ENCODE results near the gene EIF4E2.

EIF4E2 gene

GRCh38 chr2:232573042-232573441, 22.6 kb downstream of the EIF4E2 start (continued):
- TF ChIP-seq, protein P1, sequence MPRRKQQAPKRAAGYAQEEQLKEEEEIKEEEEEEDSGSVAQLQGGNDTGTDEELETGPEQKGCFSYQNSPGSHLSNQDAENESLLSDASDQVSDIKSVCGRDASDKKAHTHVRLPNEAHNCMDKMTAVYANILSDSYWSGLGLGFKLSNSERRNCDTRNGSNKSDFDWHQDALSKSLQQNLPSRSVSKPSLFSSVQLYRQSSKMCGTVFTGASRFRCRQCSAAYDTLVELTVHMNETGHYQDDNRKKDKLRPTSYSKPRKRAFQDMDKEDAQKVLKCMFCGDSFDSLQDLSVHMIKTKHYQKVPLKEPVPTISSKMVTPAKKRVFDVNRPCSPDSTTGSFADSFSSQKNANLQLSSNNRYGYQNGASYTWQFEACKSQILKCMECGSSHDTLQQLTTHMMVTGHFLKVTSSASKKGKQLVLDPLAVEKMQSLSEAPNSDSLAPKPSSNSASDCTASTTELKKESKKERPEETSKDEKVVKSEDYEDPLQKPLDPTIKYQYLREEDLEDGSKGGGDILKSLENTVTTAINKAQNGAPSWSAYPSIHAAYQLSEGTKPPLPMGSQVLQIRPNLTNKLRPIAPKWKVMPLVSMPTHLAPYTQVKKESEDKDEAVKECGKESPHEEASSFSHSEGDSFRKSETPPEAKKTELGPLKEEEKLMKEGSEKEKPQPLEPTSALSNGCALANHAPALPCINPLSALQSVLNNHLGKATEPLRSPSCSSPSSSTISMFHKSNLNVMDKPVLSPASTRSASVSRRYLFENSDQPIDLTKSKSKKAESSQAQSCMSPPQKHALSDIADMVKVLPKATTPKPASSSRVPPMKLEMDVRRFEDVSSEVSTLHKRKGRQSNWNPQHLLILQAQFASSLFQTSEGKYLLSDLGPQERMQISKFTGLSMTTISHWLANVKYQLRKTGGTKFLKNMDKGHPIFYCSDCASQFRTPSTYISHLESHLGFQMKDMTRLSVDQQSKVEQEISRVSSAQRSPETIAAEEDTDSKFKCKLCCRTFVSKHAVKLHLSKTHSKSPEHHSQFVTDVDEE (CRISPR knock-in tag; IDR thresholded peaks at IDR 0.05) = no peak
- no peak for TF ChIP-seq CSRNP3 (CRISPR knock-in tag; IDR thresholded peaks at IDR 0.05)
- no peak for TF ChIP-seq ESRRG (CRISPR knock-in tag; IDR thresholded peaks at IDR 0.05)
- TF ChIP-seq PPARA (CRISPR knock-in tag; IDR thresholded peaks at IDR 0.05; ENCODE audit: borderline replicate concordance) = no peak
- no peak for TF ChIP-seq ISL1 (CRISPR knock-in tag; IDR thresholded peaks at IDR 0.05)
- no peak for TF ChIP-seq RARB (CRISPR knock-in tag; IDR thresholded peaks at IDR 0.05)
- TF ChIP-seq ZFP3 (CRISPR knock-in tag; IDR thresholded peaks at IDR 0.05) = no peak
- TF ChIP-seq TCF4 (CRISPR knock-in tag; IDR thresholded peaks at IDR 0.05; ENCODE audit: borderline replicate concordance) = no peak
- no peak for TF ChIP-seq TOX (CRISPR knock-in tag; IDR thresholded peaks at IDR 0.05; ENCODE audit: borderline replicate concordance)

DNA sequence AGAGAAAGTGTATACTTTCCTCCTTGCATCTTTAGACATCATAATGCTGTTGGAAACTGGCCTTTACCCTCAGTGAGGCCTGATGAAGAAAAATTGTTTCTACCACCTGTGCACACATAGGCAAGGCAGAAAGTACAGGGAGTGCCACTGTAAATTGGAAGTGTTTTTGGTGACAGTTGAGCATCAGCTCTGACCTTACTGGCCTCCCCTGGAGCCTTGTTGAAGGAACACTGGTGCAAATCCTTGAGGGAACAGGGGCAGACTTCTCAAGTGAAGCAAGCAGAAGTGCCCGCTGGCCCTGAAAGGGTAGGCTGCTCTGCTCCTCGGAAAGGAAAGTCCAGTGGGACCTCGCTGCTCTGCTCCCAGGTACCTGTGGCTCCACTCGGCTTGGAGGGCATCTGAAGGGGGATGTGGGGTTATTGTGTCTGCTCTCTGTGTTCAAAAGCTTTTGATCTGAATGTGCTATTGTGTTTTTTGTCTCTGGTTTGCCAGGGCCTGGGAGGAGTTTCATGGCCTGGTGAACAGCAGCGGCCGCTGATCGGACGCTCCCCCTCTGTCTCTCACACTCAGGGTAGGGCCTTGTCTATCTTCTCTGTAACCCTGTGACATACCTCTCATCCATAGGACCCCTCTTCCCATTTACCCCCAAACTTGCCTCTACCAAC, 23.4 kb downstream of the EIF4E2 start:
- ATAC-seq = no peak
- TF ChIP-seq CSRNP3 (CRISPR knock-in tag; IDR thresholded peaks at IDR 0.05) (no peak), ZFP3 (CRISPR knock-in tag; IDR thresholded peaks at IDR 0.05) (no peak), OSR1 (CRISPR knock-in tag; IDR thresholded peaks at IDR 0.05) (no peak), CSDC2 (CRISPR knock-in tag; IDR thresholded peaks at IDR 0.05) (no peak), BACH2 (CRISPR knock-in tag; IDR thresholded peaks at IDR 0.05; ENCODE audit: borderline replicate concordance) (no peak), ZFP30 (CRISPR knock-in tag; IDR thresholded peaks at IDR 0.05) (no peak), TCF4 (CRISPR knock-in tag; IDR thresholded peaks at IDR 0.05; ENCODE audit: borderline replicate concordance) (no peak), ESRRG (CRISPR knock-in tag; IDR thresholded peaks at IDR 0.05) (no peak), ZC3H10 (CRISPR knock-in tag; IDR thresholded peaks at IDR 0.05) (no peak), RARB (CRISPR knock-in tag; IDR thresholded peaks at IDR 0.05) (no peak), SNAI2 (CRISPR knock-in tag; IDR thresholded peaks at IDR 0.05) (no peak), ZNF565 (CRISPR knock-in tag; conservative IDR thresholded peaks at IDR 0.05; ENCODE audit: low read depth) (no peak), ISL1 (CRISPR knock-in tag; IDR thresholded peaks at IDR 0.05) (no peak), ARNTL (CRISPR knock-in tag; IDR thresholded peaks at IDR 0.05; ENCODE audit: borderline replicate concordance, low read depth) (no peak), GLIS3 (CRISPR knock-in tag; IDR thresholded peaks at IDR 0.05) (no peak), PPARA (CRISPR knock-in tag; IDR thresholded peaks at IDR 0.05; ENCODE audit: borderline replicate concordance) (no peak)
- TF ChIP-seq, protein P1 (CRISPR knock-in tag; IDR thresholded peaks at IDR 0.05) = no peak
- TF ChIP-seq, protein P2, sequence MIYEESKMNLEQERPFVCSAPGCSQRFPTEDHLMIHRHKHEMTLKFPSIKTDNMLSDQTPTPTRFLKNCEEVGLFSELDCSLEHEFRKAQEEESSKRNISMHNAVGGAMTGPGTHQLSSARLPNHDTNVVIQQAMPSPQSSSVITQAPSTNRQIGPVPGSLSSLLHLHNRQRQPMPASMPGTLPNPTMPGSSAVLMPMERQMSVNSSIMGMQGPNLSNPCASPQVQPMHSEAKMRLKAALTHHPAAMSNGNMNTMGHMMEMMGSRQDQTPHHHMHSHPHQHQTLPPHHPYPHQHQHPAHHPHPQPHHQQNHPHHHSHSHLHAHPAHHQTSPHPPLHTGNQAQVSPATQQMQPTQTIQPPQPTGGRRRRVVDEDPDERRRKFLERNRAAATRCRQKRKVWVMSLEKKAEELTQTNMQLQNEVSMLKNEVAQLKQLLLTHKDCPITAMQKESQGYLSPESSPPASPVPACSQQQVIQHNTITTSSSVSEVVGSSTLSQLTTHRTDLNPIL (CRISPR knock-in tag; IDR thresholded peaks at IDR 0.05; ENCODE audit: low read depth) = no peak
